Tibial nerve (tissue), 4 donors: Measurements from ENCODE around the gene PIGV. TPM values are rescaled to one million over a fixed set of nuclear protein-coding genes. Genes with fewer than 3 reads are reported as not detected.

Source experiments
- DNase-seq, 2 donors: peaks; one replicate each; pipeline ENCODE4 v3.0.0-alpha.2; 2019; ENCODE audit warnings: low spot score in 2 of 2
- H3K27ac ChIP-seq, 4 donors: fragments of 200-600 bp; sonication (generic) in 3 of 4; one replicate each; pipeline ENCODE4 v1.5.1; 2017 to 2019; ENCODE audit warnings: mild to moderate bottlenecking in 1 of 4
- H3K27me3 ChIP-seq, 2 donors: fragments of 200-600 bp; sonication (generic) in 1 of 2; one replicate each; pipeline versions ENCODE4 v1.5.1 to v1.6.0; 2017 to 2019
- H3K36me3 ChIP-seq, 3 donors: fragments of 200-600 bp; sonication (generic); one replicate each; pipeline ENCODE4 v1.5.1; 2018 to 2019
- H3K4me1 ChIP-seq, 4 donors: fragments of 200-600 bp; sonication (generic) in 3 of 4; one replicate each; pipeline ENCODE4 v1.5.1; 2017 to 2019
- H3K4me3 ChIP-seq, 4 donors: fragments of 200-600 bp; sonication (generic) in 3 of 4; one replicate each; pipeline ENCODE4 v1.5.1; 2017 to 2019; ENCODE audit warnings: mild to moderate bottlenecking in 1 of 4, moderate library complexity in 1 of 4
- H3K9me3 ChIP-seq, 4 donors: fragments of 200-600 bp; sonication (generic) in 3 of 4; one replicate each; pipeline ENCODE4 v1.5.1; 2017 to 2019
- CTCF ChIP-seq, 5 experiments: fragments of 200-600 bp in 3 of 5; fragments of 450-650 bp in 2 of 5; sonication (generic) in 3 of 5; IDR thresholded peaks; one replicate each; pipeline ENCODE4 v1.5.1; 2016 to 2019; ENCODE audit warnings: antibody characterized with exemption in 5 of 5, mild to moderate bottlenecking in 3 of 5, moderate library complexity in 2 of 5
- EP300 ChIP-seq, 2 donors: sonication (generic); formaldehyde crosslinking; IDR thresholded peaks; one replicate each; pipeline ENCODE4 v1.6.1; 2017; ENCODE audit warnings: antibody characterized with exemption in 2 of 2, mild to moderate bottlenecking in 1 of 2
- POLR2A ChIP-seq, 2 donors: fragments of 450-650 bp; IDR thresholded peaks; one replicate each; pipeline ENCODE4 v1.6.1; 2017; ENCODE audit warnings: antibody characterized with exemption in 2 of 2, mild to moderate bottlenecking in 2 of 2, moderate library complexity in 2 of 2
- WGBS, 2 donors: methylation state at CpG; one replicate each; pipeline ENCODE4 v1.1.5; 2018; 5-methylcytosine and 5-hydroxymethylcytosine counted together
- total RNA-seq, 4 donors: library from RNA; depleted of rRNA; stranded (reverse); fragments of >200 nt; gene quantifications; one replicate each; pipeline ENCODE4 v1.1.0, GENCODE V29; 2016

PIGV gene
- total RNA-seq = 10 to 100 TPM in 3 of 4 donors, 1 to 10 TPM in 1; 9.3 to 22.2 (median 17.6) TPM

GRCh38 chr1:26787706-26788514, at the start of gene PIGV:
PIGV (plus strand) TSS chr1:26787950; CDS start chr1:26790816, 2,866 bp downstream.
- 0% methylated on average over 41 to 54 of the region's 63 CpGs for WGBS, 2 donors
- Histone ChIP-seq H3K27me3 (no peaks in the 10 kb centered on the region), H3K4me1 (peaks cover 7 to 61% (median 47%) of the 10 kb centered on the region in 4 donors), H3K27ac (peak within 1 kb of the TSS; percentile 96 to 100 (median 98)), H3K4me3 (peak within 1 kb of the TSS; percentile 79 to 84 (median 82)), H3K9me3 (no peaks in the 10 kb centered on the region), H3K36me3 (peaks cover 0 to 12% (median 0%) of the 10 kb centered on the region in 3 donors)
- DNase-seq = peak; percentile 76 to 77
- TF ChIP-seq EP300 (IDR thresholded peaks at IDR 0.05) = peak; percentile 30 to 91
- TF ChIP-seq CTCF (IDR thresholded peaks at IDR 0.05) = peak in 3 of 5 experiments; percentile 11 to 72 (median 71)
- TF ChIP-seq POLR2A (IDR thresholded peaks at IDR 0.05) = peak; percentile 71 to 83

- TF ChIP-seq EP300 (IDR thresholded peaks at IDR 0.05) = no peak
- no peak for TF ChIP-seq CTCF (IDR thresholded peaks at IDR 0.05)
- TF ChIP-seq POLR2A (IDR thresholded peaks at IDR 0.05) = no peak
- Histone ChIP-seq H3K27ac (peak overlapping the region in 2 of 4 donors; percentile 8 to 41), H3K36me3 (peaks cover 0 to 68% (median 4%) of the 10 kb centered on the region in 3 donors), H3K27me3 (no peaks in the 10 kb centered on the region), H3K4me3 (no peak overlapping the region), H3K9me3 (no peaks in the 10 kb centered on the region), H3K4me1 (peaks cover 0 to 71% (median 23%) of the 10 kb centered on the region in 4 donors)
- 78 to 87% methylated on average over 4 of the region's 4 CpGs for WGBS, 2 donors
- DNase-seq = no peak
Observed at GRCh38 chr1:26739329-26739914, 48.3 kb upstream of the PIGV start.

GRCh38 chr1:26740023-26740634, 47.6 kb upstream of the PIGV start:
- no peak for DNase-seq
- H3K4me3 ChIP-seq = no peak overlapping the region
- H3K4me1 ChIP-seq = peaks cover 0 to 71% (median 20%) of the 10 kb centered on the region in 4 donors
- H3K36me3 ChIP-seq = peaks cover 0 to 73% (median 4%) of the 10 kb centered on the region in 3 donors
- H3K27ac ChIP-seq = peak overlapping the region in 2 of 4 donors; percentile 5 to 41
- H3K9me3 ChIP-seq = no peaks in the 10 kb centered on the region
- no peak for TF ChIP-seq EP300 (IDR thresholded peaks at IDR 0.05)
- TF ChIP-seq POLR2A (IDR thresholded peaks at IDR 0.05) = no peak
- TF ChIP-seq CTCF (IDR thresholded peaks at IDR 0.05) = no peak
- no peaks in the 10 kb centered on the region for H3K27me3 ChIP-seq
- 64 to 76% methylated on average over 3 of the region's 3 CpGs for WGBS, 2 donors

- peaks cover 0 to 71% (median 22%) of the 10 kb centered on the region in 4 donors for H3K4me1 ChIP-seq
Observed at GRCh38 chr1:26740952-26741351, 46.8 kb upstream of the PIGV start.

More at GRCh38 chr1:26740952-26741351, 46.8 kb upstream of the PIGV start:
- Histone ChIP-seq H3K27ac (peak overlapping the region in 1 of 4 donors; percentile 3), H3K27me3 (no peaks in the 10 kb centered on the region), H3K9me3 (no peaks in the 10 kb centered on the region), H3K36me3 (peaks cover 0 to 73% (median 11%) of the 10 kb centered on the region in 3 donors), H3K4me3 (no peak overlapping the region)
- 83% methylated on average over 5 of the region's 5 CpGs for WGBS, 2 donors
- DNase-seq = no peak
- no peak for TF ChIP-seq EP300 (IDR thresholded peaks at IDR 0.05)
- TF ChIP-seq CTCF (IDR thresholded peaks at IDR 0.05) = no peak
- no peak for TF ChIP-seq POLR2A (IDR thresholded peaks at IDR 0.05)
